Neural progenitor cell (in vitro differentiated cells): Measurements from ENCODE around the gene PTPRN2. TPM values are rescaled to one million over a fixed set of nuclear protein-coding genes. Genes with fewer than 3 reads are reported as not detected.

ENCODE experiments used
- DNase-seq: peaks from one replicate; pipeline ENCODE4 v3.0.0-alpha.2; 2016; ENCODE audit warnings: low spot score
- H2AFZ ChIP-seq: fragments of 200-600 bp; sonication (generic); replicated peaks from 2 replicates; pipeline ENCODE4 v1.6.1; 2016; ENCODE audit warnings: antibody characterized with exemption
- H3F3A ChIP-seq: fragments of 200-600 bp; sonication (generic); 2 replicates; pipeline ENCODE4 v1.6.1; 2016; ENCODE audit warnings: antibody characterized with exemption, low read depth
- H3K27ac ChIP-seq: fragments of 200-600 bp; sonication (generic); 2 replicates; pipeline ENCODE4 v1.5.1; 2016; ENCODE audit warnings: mild to moderate bottlenecking
- H3K27me3 ChIP-seq: fragments of 200-600 bp; sonication (generic); 2 replicates; pipeline ENCODE4 v1.6.1; 2016; ENCODE audit warnings: mild to moderate bottlenecking, moderate library complexity
- H3K36me3 ChIP-seq: fragments of 200-600 bp; sonication (generic); 2 replicates; pipeline ENCODE4 v1.5.1; 2016
- H3K4me1 ChIP-seq: fragments of 200-600 bp; sonication (generic); 2 replicates; pipeline ENCODE4 v1.6.1; 2016; ENCODE audit warnings: mixed run types
- H3K4me2 ChIP-seq: fragments of 200-600 bp; sonication (generic); 2 replicates; pipeline ENCODE4 v1.6.1; 2016
- H3K4me3 ChIP-seq: fragments of 200-600 bp; sonication (generic); 2 replicates; pipeline ENCODE4 v1.5.1; 2016
- H3K79me2 ChIP-seq: fragments of 200-600 bp; sonication (generic); 2 replicates; pipeline ENCODE4 v1.6.1; 2016; ENCODE audit warnings: low read depth
- H3K9ac ChIP-seq: fragments of 200-600 bp; sonication (generic); 2 replicates; pipeline ENCODE4 v1.6.1; 2016
- H3K9me3 ChIP-seq: fragments of 200-600 bp; sonication (generic); 2 replicates; pipeline ENCODE4 v1.5.1; 2016; ENCODE audit warnings: low read depth
- H4K20me1 ChIP-seq: fragments of 200-600 bp; sonication (generic); 2 replicates; pipeline ENCODE4 v1.6.1; 2016; ENCODE audit warnings: low read depth
- H3K27ac Mint-ChIP-seq: 3 replicates; pipeline ENCODE4 v1.8.0; 2021; ENCODE audit warnings: mixed read lengths
- H3K27me3 Mint-ChIP-seq: 2 replicates; pipeline ENCODE4 v1.8.0; 2022; ENCODE audit warnings: low read depth, mild to moderate bottlenecking, inconsistent platforms, moderate library complexity, mixed read lengths; ENCODE audit not compliant: insufficient read depth
- H3K36me3 Mint-ChIP-seq: 3 replicates; pipeline ENCODE4 v1.8.0; 2021; ENCODE audit warnings: mixed read lengths
- H3K4me1 Mint-ChIP-seq: 3 replicates; pipeline ENCODE4 v1.8.0; 2021; ENCODE audit warnings: mixed read lengths
- H3K4me3 Mint-ChIP-seq: 3 replicates; pipeline ENCODE4 v1.8.0; 2021; ENCODE audit warnings: mild to moderate bottlenecking, moderate library complexity, mixed read lengths
- H3K9me3 Mint-ChIP-seq: 3 replicates; pipeline ENCODE4 v1.8.0; 2020; ENCODE audit warnings: mixed read lengths
- EZH2 ChIP-seq: fragments of 200-600 bp; sonication (generic); IDR thresholded peaks from 2 replicates; pipeline ENCODE4 v1.6.1; 2017; ENCODE audit warnings: antibody characterized with exemption, mild to moderate bottlenecking, moderate library complexity
- EZH2phosphoT487 ChIP-seq: fragments of 200-600 bp; sonication (generic); IDR thresholded peaks from 2 replicates; pipeline ENCODE4 v1.6.1; 2017; ENCODE audit warnings: antibody characterized with exemption
- total RNA-seq: library from RNA; depleted of rRNA; stranded (reverse); fragments of >200 nt; gene quantifications from 2 replicates; pipeline ENCODE4 v1.2.3, GENCODE V29; 2015; ENCODE audit warnings: low replicate concordance
- TF ChIP-seq, protein P1 (sequence below): fragments of 200-600 bp; sonication (generic); IDR thresholded peaks from 2 replicates; pipeline ENCODE4 v1.5.1; 2017; ENCODE audit warnings: antibody characterized with exemption, mild to moderate bottlenecking

PTPRN2 gene
- total RNA-seq, 1 donor from 2014 or later: 3.0 TPM

DNA sequence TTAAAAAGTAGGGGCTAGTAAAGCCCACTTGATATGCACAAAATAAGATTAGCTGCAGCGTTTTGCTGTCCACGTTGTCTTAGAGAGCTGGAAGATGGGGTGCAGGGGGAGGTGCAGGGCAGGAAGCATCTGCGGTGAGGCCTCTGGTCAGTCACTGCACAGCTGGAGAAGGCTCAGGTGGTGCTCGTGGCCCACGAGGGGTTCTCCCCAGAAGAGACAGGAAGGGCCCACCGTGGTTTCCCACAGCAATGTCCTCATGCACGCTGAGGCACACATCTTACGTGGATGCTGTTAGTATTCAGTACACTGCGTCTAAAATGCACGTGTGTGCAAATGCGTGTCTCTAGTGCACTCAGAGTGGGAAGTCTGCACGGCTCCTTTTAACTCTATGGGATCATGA lies 582.1 kb downstream of the PTPRN2 start:
- Histone ChIP-seq H3K4me2 (no peak overlapping the region), H3K79me2 (no peaks in the 10 kb centered on the region), H3K36me3 (no peaks in the 10 kb centered on the region), H3K9ac (no peak overlapping the region), H3K27ac (no peak overlapping the region), H3K27me3 (no peaks in the 10 kb centered on the region), H2AFZ (no peak overlapping the region), H3K4me1 (peaks cover 16% of the 10 kb centered on the region), H3K9me3 (no peaks in the 10 kb centered on the region), H3K4me3 (no peak overlapping the region), H4K20me1 (no peaks in the 10 kb centered on the region), H3F3A (no peaks in the 10 kb centered on the region)
- H3K27me3 Mint-ChIP-seq: peaks cover 8% of the 10 kb centered on the region
- H3K4me1 Mint-ChIP-seq: peaks cover 39% of the 10 kb centered on the region
- DNase-seq: no peak
- H3K4me3 Mint-ChIP-seq: no peak overlapping the region
- H3K27ac Mint-ChIP-seq: no peak overlapping the region
- no peaks in the 10 kb centered on the region for H3K36me3 Mint-ChIP-seq
- TF ChIP-seq, protein P1, sequence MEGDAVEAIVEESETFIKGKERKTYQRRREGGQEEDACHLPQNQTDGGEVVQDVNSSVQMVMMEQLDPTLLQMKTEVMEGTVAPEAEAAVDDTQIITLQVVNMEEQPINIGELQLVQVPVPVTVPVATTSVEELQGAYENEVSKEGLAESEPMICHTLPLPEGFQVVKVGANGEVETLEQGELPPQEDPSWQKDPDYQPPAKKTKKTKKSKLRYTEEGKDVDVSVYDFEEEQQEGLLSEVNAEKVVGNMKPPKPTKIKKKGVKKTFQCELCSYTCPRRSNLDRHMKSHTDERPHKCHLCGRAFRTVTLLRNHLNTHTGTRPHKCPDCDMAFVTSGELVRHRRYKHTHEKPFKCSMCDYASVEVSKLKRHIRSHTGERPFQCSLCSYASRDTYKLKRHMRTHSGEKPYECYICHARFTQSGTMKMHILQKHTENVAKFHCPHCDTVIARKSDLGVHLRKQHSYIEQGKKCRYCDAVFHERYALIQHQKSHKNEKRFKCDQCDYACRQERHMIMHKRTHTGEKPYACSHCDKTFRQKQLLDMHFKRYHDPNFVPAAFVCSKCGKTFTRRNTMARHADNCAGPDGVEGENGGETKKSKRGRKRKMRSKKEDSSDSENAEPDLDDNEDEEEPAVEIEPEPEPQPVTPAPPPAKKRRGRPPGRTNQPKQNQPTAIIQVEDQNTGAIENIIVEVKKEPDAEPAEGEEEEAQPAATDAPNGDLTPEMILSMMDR: no peak
- TF ChIP-seq EZH2phosphoT487 (no peak), EZH2 (no peak)
- H3K9me3 Mint-ChIP-seq: no peaks in the 10 kb centered on the region

GRCh38 chr7:158004123-158004490 lies 583.5 kb downstream of the PTPRN2 start:
- Histone ChIP-seq H3K79me2 (no peaks in the 10 kb centered on the region), H3K27ac (no peak overlapping the region), H3F3A (no peaks in the 10 kb centered on the region), H4K20me1 (no peaks in the 10 kb centered on the region), H3K4me1 (peaks cover 19% of the 10 kb centered on the region), H3K4me2 (no peak overlapping the region), H3K4me3 (no peak overlapping the region), H3K27me3 (no peaks in the 10 kb centered on the region), H3K9me3 (no peaks in the 10 kb centered on the region), H3K36me3 (no peaks in the 10 kb centered on the region), H2AFZ (no peak overlapping the region), H3K9ac (no peak overlapping the region)
- Mint-ChIP-seq H3K27ac (no peak overlapping the region), H3K36me3 (no peaks in the 10 kb centered on the region), H3K9me3 (no peaks in the 10 kb centered on the region), H3K27me3 (peaks cover 11% of the 10 kb centered on the region), H3K4me1 (peaks cover 37% of the 10 kb centered on the region), H3K4me3 (no peak overlapping the region)
- DNase-seq: no peak
- no peak for TF ChIP-seq EZH2phosphoT487
- TF ChIP-seq, protein P1: no peak
- TF ChIP-seq EZH2: no peak

DNA sequence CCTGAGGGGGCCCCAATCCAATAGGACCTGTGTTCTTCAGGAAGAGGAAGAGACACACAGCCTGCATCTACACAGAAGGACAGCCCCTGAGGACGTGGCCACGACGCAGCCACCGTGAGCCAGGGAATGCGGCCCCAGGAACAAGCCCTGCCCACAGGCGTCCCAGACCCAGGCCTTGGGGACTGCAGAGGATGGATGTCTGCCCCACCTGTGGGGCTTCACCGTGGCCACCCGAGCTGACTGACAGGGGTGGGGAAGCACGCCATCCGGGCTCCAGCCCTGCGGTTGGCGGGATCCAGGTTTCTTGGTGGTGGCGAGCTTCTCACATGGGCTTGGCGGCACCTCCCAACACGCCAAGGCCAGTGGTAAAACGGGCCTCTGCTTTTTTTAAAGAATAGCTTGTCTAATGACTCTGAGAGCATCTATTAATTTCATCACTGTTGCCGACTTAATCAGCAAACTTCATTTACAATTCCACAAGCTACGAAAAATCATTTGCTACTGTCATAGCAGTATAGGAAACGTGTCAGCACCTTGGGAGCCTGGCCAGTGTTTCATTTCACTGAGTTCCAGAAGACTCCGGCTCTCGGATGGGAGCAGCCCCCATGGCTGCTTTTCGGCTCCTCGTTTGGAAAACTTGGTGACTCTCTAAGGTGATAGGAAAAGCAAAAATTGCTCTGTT lies 584.0 kb downstream of the PTPRN2 start:
- H3K27ac Mint-ChIP-seq: no peak overlapping the region
- Histone ChIP-seq H3K9ac (no peak overlapping the region), H3K4me3 (no peak overlapping the region), H3K79me2 (no peaks in the 10 kb centered on the region), H3F3A (no peaks in the 10 kb centered on the region), H3K27me3 (no peaks in the 10 kb centered on the region), H3K9me3 (no peaks in the 10 kb centered on the region), H3K27ac (no peak overlapping the region), H3K4me1 (peaks cover 18% of the 10 kb centered on the region), H4K20me1 (no peaks in the 10 kb centered on the region), H2AFZ (no peak overlapping the region), H3K4me2 (no peak overlapping the region), H3K36me3 (no peaks in the 10 kb centered on the region)
- peaks cover 11% of the 10 kb centered on the region for H3K27me3 Mint-ChIP-seq
- H3K4me1 Mint-ChIP-seq: peaks cover 32% of the 10 kb centered on the region
- H3K9me3 Mint-ChIP-seq: no peaks in the 10 kb centered on the region
- H3K4me3 Mint-ChIP-seq: no peak overlapping the region
- no peak for DNase-seq
- TF ChIP-seq EZH2: no peak
- TF ChIP-seq, protein P1: no peak
- no peak for TF ChIP-seq EZH2phosphoT487
- H3K36me3 Mint-ChIP-seq: no peaks in the 10 kb centered on the region
